ENCODE data around the gene ANKRD44.

The ANKRD44 gene

DNA sequence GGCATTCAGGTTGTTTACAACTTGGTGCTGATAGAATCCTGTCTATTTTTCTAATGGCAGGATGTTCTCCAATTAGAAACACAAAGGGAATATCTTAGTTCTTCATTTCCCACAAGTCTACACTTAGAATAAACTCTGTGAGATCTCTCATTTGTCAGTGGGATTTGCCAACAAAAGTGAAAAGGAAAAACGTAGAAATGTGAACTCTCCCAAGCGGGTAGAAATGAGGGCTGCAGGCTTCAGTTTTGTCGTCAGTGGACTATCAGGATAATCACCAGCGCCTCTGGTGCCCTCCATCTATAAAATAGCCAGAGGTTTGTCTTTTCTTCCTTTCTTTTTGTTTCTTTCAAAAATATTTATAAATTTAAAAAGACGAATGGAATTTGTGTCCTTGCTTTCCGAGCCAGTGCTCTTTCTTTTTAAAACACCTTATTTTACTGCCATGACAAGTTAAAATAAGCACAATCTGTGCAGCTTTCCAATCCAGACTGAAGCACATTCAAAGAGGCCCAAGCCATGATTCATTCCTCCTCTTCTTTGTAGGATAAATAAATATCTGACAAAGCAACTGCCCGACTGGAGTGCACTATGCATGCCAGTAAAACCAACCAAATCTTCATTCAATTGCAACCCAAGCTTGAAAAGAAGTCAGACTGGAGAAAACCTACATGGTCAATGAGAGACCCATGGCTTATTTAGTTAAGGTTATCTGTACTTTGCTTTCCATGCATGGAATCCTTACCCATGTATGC lies 185.8 kb downstream of the ANKRD44 start:
- no peaks in the 10 kb centered on the region for H3K27me3 ChIP-seq (ENCODE audit: control insufficient read depth, insufficient read depth, low read length)
- H3K9me3 ChIP-seq (ENCODE audit: control insufficient read depth, insufficient read depth, low read length): no peaks in the 10 kb centered on the region
- H3K36me3 ChIP-seq (ENCODE audit: control insufficient read depth, insufficient read depth, low read length): no peaks in the 10 kb centered on the region
- H3K4me1 ChIP-seq (ENCODE audit: control insufficient read depth, insufficient read depth, low read length): no peaks in the 10 kb centered on the region
- no peak overlapping the region for H3K9ac ChIP-seq (ENCODE audit: low read depth, low read length)
- no peak overlapping the region for H3K4me3 ChIP-seq (ENCODE audit: low read depth, low read length)

DNA sequence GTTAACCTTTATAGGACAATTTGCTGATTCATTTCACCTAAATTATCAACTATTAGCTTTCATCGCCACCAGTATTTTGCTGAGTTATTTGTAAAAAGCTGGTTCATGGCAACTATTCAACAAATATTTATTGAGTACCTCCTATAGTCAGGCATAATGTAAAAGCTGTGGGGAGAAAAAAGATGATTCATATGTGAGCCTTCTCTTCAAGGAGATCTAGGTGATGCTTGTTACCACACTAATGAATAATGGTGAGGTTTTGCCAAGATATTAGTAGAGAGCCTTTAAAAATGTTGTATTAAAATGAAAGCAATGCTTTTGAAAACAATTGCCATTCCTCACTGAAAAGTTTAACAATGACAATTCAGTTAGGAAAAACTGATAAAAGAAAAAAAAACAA lies 187.8 kb downstream of the ANKRD44 start:
- H3K4me3 ChIP-seq (ENCODE audit: low read depth, low read length): no peak overlapping the region
- no peaks in the 10 kb centered on the region for H3K36me3 ChIP-seq (ENCODE audit: control insufficient read depth, insufficient read depth, low read length)
- H3K4me1 ChIP-seq (ENCODE audit: control insufficient read depth, insufficient read depth, low read length): no peaks in the 10 kb centered on the region
- no peaks in the 10 kb centered on the region for H3K9me3 ChIP-seq (ENCODE audit: control insufficient read depth, insufficient read depth, low read length)
- no peaks in the 10 kb centered on the region for H3K27me3 ChIP-seq (ENCODE audit: control insufficient read depth, insufficient read depth, low read length)
- H3K9ac ChIP-seq (ENCODE audit: low read depth, low read length): no peak overlapping the region

DNA sequence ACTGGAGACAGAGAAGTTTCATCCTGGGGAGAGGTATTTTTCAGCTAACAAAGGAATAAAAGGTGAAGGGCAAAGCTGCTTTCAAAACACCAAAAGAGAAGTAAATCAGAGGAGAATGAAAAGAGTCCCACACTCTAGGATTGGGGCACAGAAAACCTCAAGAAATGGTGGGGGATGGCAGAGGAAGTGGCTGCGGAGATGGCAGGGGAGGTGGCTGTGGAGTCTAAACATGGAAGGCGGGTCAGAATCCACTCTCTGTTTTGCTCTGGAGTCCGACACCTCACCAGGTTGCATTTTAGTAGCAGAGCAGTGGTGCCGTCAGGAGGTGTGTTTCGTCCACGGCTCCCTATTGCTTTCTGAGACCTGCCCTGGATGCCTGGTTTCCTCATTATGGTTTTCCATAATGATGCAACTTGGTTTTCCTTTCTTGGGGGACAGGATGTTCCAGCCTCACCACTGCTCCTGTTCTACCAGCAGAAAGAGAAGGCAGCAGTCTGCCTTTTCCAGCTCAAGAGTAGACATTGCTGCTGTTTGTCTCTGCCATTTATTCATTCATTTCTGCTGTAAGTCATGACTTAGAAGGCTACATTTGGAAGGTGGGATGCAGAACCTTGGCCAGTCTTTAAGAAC lies 188.7 kb downstream of the ANKRD44 start:
- Histone ChIP-seq H3K4me1 (ENCODE audit: control insufficient read depth, insufficient read depth, low read length) (no peaks in the 10 kb centered on the region), H3K9ac (ENCODE audit: low read depth, low read length) (no peak overlapping the region)

GRCh38 chr2:197121255-197121654 lies 189.3 kb downstream of the ANKRD44 start:
- no peak overlapping the region for H3K4me3 ChIP-seq (ENCODE audit: low read depth, low read length)
- H3K9me3 ChIP-seq (ENCODE audit: control insufficient read depth, insufficient read depth, low read length): no peaks in the 10 kb centered on the region
- no peaks in the 10 kb centered on the region for H3K36me3 ChIP-seq (ENCODE audit: control insufficient read depth, insufficient read depth, low read length)
- no peaks in the 10 kb centered on the region for H3K4me1 ChIP-seq (ENCODE audit: control insufficient read depth, insufficient read depth, low read length)
- no peak overlapping the region for H3K9ac ChIP-seq (ENCODE audit: low read depth, low read length)
- no peaks in the 10 kb centered on the region for H3K27me3 ChIP-seq (ENCODE audit: control insufficient read depth, insufficient read depth, low read length)

More for the DNA sequence above, 188.7 kb downstream of the ANKRD44 start:
- H3K9me3 ChIP-seq (ENCODE audit: control insufficient read depth, insufficient read depth, low read length): no peaks in the 10 kb centered on the region
- H3K36me3 ChIP-seq (ENCODE audit: control insufficient read depth, insufficient read depth, low read length): no peaks in the 10 kb centered on the region
- H3K27me3 ChIP-seq (ENCODE audit: control insufficient read depth, insufficient read depth, low read length): no peaks in the 10 kb centered on the region
- no peak overlapping the region for H3K4me3 ChIP-seq (ENCODE audit: low read depth, low read length)

DNA sequence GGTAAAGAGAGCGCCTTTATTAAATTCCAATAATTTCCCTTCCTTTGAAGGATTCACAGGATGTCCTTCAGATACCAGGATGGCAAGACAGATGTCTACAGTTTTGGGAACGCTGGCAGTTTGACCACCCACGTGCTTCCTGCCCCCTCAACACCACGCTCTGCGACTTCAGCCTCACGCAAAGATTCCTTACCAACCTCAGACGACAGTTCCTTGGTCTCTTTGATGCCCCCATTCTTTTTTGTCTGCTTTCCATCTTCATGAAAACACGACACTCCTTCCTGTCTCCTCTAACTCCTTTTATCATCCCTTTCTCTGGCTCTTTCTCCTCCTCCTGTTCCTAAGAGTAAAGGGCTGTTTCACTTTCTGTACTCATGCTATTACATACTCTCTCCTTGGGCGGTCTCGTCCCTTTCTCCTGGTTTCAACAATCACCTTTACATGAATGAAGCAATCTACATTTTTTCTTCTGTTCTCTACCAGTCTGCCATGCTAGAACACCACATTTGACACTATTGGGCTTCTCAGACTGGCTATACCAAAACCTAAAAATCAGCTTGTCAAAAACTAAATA lies 194.2 kb downstream of the ANKRD44 start:
- H3K4me3 ChIP-seq (ENCODE audit: low read depth, low read length): no peak overlapping the region
- no peaks in the 10 kb centered on the region for H3K4me1 ChIP-seq (ENCODE audit: control insufficient read depth, insufficient read depth, low read length)
- no peaks in the 10 kb centered on the region for H3K9me3 ChIP-seq (ENCODE audit: control insufficient read depth, insufficient read depth, low read length)
- H3K27me3 ChIP-seq (ENCODE audit: control insufficient read depth, insufficient read depth, low read length): no peaks in the 10 kb centered on the region
- H3K9ac ChIP-seq (ENCODE audit: low read depth, low read length): no peak overlapping the region
- H3K36me3 ChIP-seq (ENCODE audit: control insufficient read depth, insufficient read depth, low read length): no peaks in the 10 kb centered on the region

GRCh38 chr2:197115325-197115724 lies 195.3 kb downstream of the ANKRD44 start:
- H3K4me3 ChIP-seq (ENCODE audit: low read depth, low read length): no peak overlapping the region
- H3K9ac ChIP-seq (ENCODE audit: low read depth, low read length): no peak overlapping the region
- no peaks in the 10 kb centered on the region for H3K36me3 ChIP-seq (ENCODE audit: control insufficient read depth, insufficient read depth, low read length)
- H3K27me3 ChIP-seq (ENCODE audit: control insufficient read depth, insufficient read depth, low read length): no peaks in the 10 kb centered on the region
- H3K4me1 ChIP-seq (ENCODE audit: control insufficient read depth, insufficient read depth, low read length): no peaks in the 10 kb centered on the region
- H3K9me3 ChIP-seq (ENCODE audit: control insufficient read depth, insufficient read depth, low read length): no peaks in the 10 kb centered on the region

- no peak overlapping the region for H3K4me3 ChIP-seq (ENCODE audit: low read depth, low read length)
- no peak overlapping the region for H3K9ac ChIP-seq (ENCODE audit: low read depth, low read length)
- H3K36me3 ChIP-seq (ENCODE audit: control insufficient read depth, insufficient read depth, low read length): no peaks in the 10 kb centered on the region
- H3K27me3 ChIP-seq (ENCODE audit: control insufficient read depth, insufficient read depth, low read length): no peaks in the 10 kb centered on the region
- no peaks in the 10 kb centered on the region for H3K9me3 ChIP-seq (ENCODE audit: control insufficient read depth, insufficient read depth, low read length)
- no peaks in the 10 kb centered on the region for H3K4me1 ChIP-seq (ENCODE audit: control insufficient read depth, insufficient read depth, low read length)
Measured at GRCh38 chr2:197113275-197113711, 197.3 kb downstream of the ANKRD44 start.

GRCh38 chr2:197109326-197109725 lies 201.3 kb downstream of the ANKRD44 start:
- H3K9me3 ChIP-seq (ENCODE audit: control insufficient read depth, insufficient read depth, low read length): no peaks in the 10 kb centered on the region
- no peak overlapping the region for H3K4me3 ChIP-seq (ENCODE audit: low read depth, low read length)
- no peaks in the 10 kb centered on the region for H3K27me3 ChIP-seq (ENCODE audit: control insufficient read depth, insufficient read depth, low read length)

DNA sequence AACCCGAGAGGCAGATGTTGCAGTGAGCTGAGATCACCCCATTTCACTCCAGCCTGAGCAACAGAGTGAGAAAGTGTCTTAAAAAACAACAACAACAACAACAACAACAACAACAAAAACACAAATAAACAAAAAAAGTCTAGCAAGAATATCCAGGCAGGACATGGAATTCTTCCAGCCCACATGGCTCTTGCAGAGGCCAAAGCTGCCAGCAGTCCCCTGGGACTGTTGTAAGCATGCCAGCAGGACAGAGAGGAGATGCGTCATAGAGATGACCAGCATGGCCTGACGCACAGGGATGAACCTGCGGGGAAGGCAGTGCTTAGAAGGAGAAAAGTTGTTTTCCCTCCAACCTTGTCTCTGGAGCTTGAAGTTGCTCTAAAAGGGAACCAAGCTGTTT lies 201.8 kb downstream of the ANKRD44 start:
- H3K4me1 ChIP-seq (ENCODE audit: control insufficient read depth, insufficient read depth, low read length): no peaks in the 10 kb centered on the region
- no peaks in the 10 kb centered on the region for H3K27me3 ChIP-seq (ENCODE audit: control insufficient read depth, insufficient read depth, low read length)
- H3K9ac ChIP-seq (ENCODE audit: low read depth, low read length): no peak overlapping the region
- H3K9me3 ChIP-seq (ENCODE audit: control insufficient read depth, insufficient read depth, low read length): no peaks in the 10 kb centered on the region
- H3K36me3 ChIP-seq (ENCODE audit: control insufficient read depth, insufficient read depth, low read length): peaks cover 2% of the 10 kb centered on the region
- no peak overlapping the region for H3K4me3 ChIP-seq (ENCODE audit: low read depth, low read length)

More at GRCh38 chr2:197109326-197109725, 201.3 kb downstream of the ANKRD44 start:
- no peaks in the 10 kb centered on the region for H3K4me1 ChIP-seq (ENCODE audit: control insufficient read depth, insufficient read depth, low read length)
- peaks cover 2% of the 10 kb centered on the region for H3K36me3 ChIP-seq (ENCODE audit: control insufficient read depth, insufficient read depth, low read length)
- no peak overlapping the region for H3K9ac ChIP-seq (ENCODE audit: low read depth, low read length)

DNA sequence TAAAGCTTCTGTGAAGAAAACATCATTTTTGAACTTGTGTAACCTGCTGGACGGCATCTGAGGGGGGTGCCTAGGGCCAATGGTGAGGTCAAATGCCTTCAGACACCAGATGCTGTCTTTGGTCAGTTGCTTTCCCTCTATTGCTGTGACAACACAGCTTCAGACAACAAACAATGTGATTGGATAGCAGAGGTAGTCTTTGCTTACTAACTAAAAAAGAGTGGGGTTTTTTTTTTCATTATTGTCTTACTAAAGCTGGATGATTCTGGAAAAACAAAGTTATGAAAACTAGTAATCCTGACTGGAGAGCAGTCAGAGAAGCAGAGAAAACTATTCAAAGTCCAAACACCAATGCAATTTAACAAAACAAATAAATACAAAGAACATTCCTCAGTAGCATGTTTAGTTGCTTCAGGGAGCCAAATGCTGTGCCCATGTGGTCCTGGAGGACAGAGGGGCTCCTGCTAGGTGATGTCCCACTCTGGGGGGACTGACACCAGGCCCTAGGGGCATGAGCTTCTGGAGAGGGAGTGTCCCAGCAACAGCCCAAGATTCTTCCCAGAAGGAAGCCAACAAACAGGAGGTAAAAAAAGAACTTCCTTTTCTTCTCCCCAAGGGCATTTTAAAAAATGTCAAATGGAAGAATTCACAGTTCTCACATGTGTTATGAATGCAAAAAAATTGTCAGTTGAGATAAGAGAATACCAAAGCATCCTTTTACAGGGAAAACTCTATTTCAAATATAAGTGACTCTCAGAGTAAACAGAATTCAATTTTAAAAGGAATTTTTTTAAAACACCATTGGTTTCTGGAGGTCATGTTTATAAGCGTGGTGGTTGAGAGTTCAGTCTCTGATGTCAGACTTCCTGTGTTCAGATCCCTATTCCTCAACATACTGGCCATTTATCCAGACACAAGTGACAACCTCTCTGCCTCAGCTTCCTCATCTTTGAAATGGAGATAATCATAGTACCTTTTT lies 203.0 kb downstream of the ANKRD44 start:
- Histone ChIP-seq H3K4me1 (ENCODE audit: control insufficient read depth, insufficient read depth, low read length) (no peaks in the 10 kb centered on the region), H3K9me3 (ENCODE audit: control insufficient read depth, insufficient read depth, low read length) (no peaks in the 10 kb centered on the region), H3K9ac (ENCODE audit: low read depth, low read length) (no peak overlapping the region), H3K27me3 (ENCODE audit: control insufficient read depth, insufficient read depth, low read length) (no peaks in the 10 kb centered on the region), H3K36me3 (ENCODE audit: control insufficient read depth, insufficient read depth, low read length) (peaks cover 2% of the 10 kb centered on the region), H3K4me3 (ENCODE audit: low read depth, low read length) (no peak overlapping the region)

DNA sequence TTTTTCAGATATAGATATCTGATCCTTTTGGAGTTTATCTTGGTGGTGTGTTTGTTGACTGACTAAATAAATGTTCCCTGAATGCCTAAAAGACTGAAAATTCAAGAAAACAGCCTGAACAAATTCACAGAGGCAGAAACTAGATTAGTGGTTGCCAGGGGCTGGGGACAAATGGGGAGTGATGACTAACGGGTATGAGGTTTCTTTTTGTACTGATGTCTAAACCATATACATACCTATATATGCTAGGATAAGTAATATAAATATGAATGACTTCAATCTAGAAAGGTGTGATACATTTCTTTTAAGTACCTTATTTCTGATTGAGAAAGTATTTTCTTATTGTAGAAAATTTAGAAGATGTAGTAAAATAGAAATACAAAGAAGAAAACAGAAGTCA lies 207.2 kb downstream of the ANKRD44 start:
- Histone ChIP-seq H3K4me1 (ENCODE audit: control insufficient read depth, insufficient read depth, low read length) (no peaks in the 10 kb centered on the region), H3K36me3 (ENCODE audit: control insufficient read depth, insufficient read depth, low read length) (peaks cover 2% of the 10 kb centered on the region)

More for the DNA sequence above, 207.2 kb downstream of the ANKRD44 start:
- Histone ChIP-seq H3K9me3 (ENCODE audit: control insufficient read depth, insufficient read depth, low read length) (no peaks in the 10 kb centered on the region), H3K4me3 (ENCODE audit: low read depth, low read length) (no peak overlapping the region), H3K9ac (ENCODE audit: low read depth, low read length) (no peak overlapping the region), H3K27me3 (ENCODE audit: control insufficient read depth, insufficient read depth, low read length) (no peaks in the 10 kb centered on the region)

Data from iPS-15b (cell line).